ENCODE data around the gene DENND5A. TPM values are rescaled to one million over a fixed set of nuclear protein-coding genes. Genes with fewer than 3 reads are reported as not detected.

The DENND5A gene
- total and polyA plus RNA-seq, 10 of the 15 experiments (the other 5 are each of a cell fraction or from before 2014, with no cell fraction given): 15.6 to 157 (median 85.1) TPM

- H3K9me3 ChIP-seq (replicated peaks; ENCODE audit: control insufficient read depth, insufficient read depth, low read length): no peaks in the 10 kb centered on the region
- ChIA-PET POLR2A (no interaction called here), RAD21 (ENCODE audit: unreplicated experiment) (interaction anchor here (0.7 to 1.7 kb wide), 2 partner anchors 123 to 367 kb away, joined by 3 to 8 read pairs; no protein-coding TSS in a partner anchor), SMC1A (ENCODE audit: uncharacterized antibody, unreplicated experiment) (interaction anchor here (1.0 to 2.6 kb wide), 5 partner anchors 9 to 225 kb away, joined by 5 to 20 read pairs (median 6); no protein-coding TSS in a partner anchor), CTCF (interaction anchor here (0.6 to 15.8 kb wide), 11 partner anchors 9 to 367 kb away, joined by 3 to 323 read pairs (median 3); no protein-coding TSS in a partner anchor)
- no peak overlapping the region for H2AFZ ChIP-seq (ENCODE audit: control insufficient read depth, low read depth, low read length)
- FAIRE-seq (no peak), ATAC-seq (no peak), DNase-seq (ENCODE audit: low read depth, low spot score) (no peak)
- H3K9ac ChIP-seq (ENCODE audit: control insufficient read depth, insufficient read depth, low read length): no peak overlapping the region
- H3K4me1 ChIP-seq (ENCODE audit: control insufficient read depth, insufficient read depth, low read length): no peaks in the 10 kb centered on the region
- no TSS peak for BruUV-seq (replicated peaks)
- intact Hi-C loops (cut with micrococcal nuclease; ENCODE audit: unreplicated experiment): no loop called here
- peaks cover 5 to 13% of the 10 kb centered on the region in 2 experiments for H3K36me3 ChIP-seq (ENCODE audit: control insufficient read depth in 2 of 2, insufficient read depth in 2 of 2, low read length in 1 of 2)
- 77% methylated on average over 7 of the region's 7 CpGs for WGBS (ENCODE audit: insufficient coverage, insufficient replicate concordance, low lambda C conversion rate, missing lambda C conversion rate)
- H3K79me2 ChIP-seq (ENCODE audit: control insufficient read depth, insufficient read depth, low read length): no peaks in the 10 kb centered on the region
- H3K4me2 ChIP-seq (ENCODE audit: control insufficient read depth, insufficient read depth): no peak overlapping the region
- H4K20me1 ChIP-seq (ENCODE audit: control insufficient read depth, insufficient read depth): no peaks in the 10 kb centered on the region
- H3K27me3 ChIP-seq (replicated peaks in 1 of 2; ENCODE audit: control insufficient read depth in 2 of 2, insufficient read depth in 2 of 2, low read length in 1 of 2): no peaks in the 10 kb centered on the region
- in situ Hi-C loops (cut with MboI): loop anchor here (5.0 kb wide), 1 partner anchor 122 kb away; no protein-coding TSS in a partner anchor
- no peak overlapping the region for H3K27ac ChIP-seq (ENCODE audit: control insufficient read depth, insufficient read depth)
- no peak for TF ChIP-seq CEBPB (IDR thresholded peaks at IDR 0.05; ENCODE audit: borderline replicate concordance in 1 of 2, low read depth in 2 of 2, low read length in 2 of 2)
- no peak overlapping the region for H3K4me3 ChIP-seq
These were observed 125.4 kb downstream of the DENND5A start for GRCh38 chr11:9139628-9140357.

DNA sequence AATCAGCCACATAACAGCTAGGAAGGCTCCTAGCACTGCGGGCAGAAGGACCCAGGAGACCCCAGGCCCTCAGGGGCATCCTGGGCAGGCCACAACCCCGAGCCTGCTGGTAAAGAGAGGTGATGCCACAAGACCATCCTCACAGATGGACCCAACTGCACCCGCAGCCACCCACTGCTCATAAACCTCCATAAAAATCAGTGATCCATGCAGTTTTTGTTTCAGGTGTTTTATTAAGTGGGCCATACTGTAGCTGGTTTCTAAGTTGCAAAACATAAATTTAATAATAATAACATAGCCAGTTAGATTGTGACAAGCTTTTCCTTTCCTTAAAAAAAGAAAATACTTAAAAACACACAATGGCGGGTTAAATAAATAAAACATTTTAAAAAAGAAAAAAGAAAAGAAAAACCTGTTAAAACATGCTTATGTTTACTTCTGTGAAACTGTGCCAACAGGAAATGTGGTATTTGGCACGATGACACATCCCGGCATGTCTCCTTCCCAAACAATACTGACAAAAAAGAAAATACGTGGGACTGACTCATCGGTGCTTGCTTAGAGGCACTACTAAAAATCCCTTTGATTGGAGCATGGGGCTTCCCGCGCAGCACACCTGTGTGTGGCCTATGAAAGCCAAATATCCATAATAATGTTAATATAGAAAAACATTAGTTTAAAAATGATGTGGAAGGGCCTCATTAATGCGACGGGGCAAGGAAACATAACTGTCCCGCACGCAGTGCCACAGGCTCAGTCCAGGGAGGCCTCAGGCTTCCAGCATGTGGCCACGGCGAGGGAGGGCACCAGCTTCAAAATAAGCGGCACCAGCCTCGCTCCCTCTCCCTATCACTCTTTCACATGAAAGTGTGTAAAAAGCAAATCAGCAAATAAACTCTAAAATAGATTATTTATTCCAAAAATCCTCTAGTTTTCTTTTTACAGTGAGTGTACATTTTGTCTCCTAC, 126.3 kb downstream of the DENND5A start:
- Histone ChIP-seq H3K27me3 (replicated peaks in 1 of 2; ENCODE audit: control insufficient read depth in 2 of 2, insufficient read depth in 2 of 2, low read length in 1 of 2) (no peaks in the 10 kb centered on the region), H3K4me1 (ENCODE audit: control insufficient read depth, insufficient read depth, low read length) (no peaks in the 10 kb centered on the region), H3K79me2 (ENCODE audit: control insufficient read depth, insufficient read depth, low read length) (no peaks in the 10 kb centered on the region), H4K20me1 (ENCODE audit: control insufficient read depth, insufficient read depth) (no peaks in the 10 kb centered on the region), H3K4me3 (no peak overlapping the region), H3K9me3 (replicated peaks; ENCODE audit: control insufficient read depth, insufficient read depth, low read length) (no peaks in the 10 kb centered on the region), H3K4me2 (ENCODE audit: control insufficient read depth, insufficient read depth) (no peak overlapping the region), H3K36me3 (ENCODE audit: control insufficient read depth in 2 of 2, insufficient read depth in 2 of 2, low read length in 1 of 2) (peaks cover 5 to 13% of the 10 kb centered on the region in 2 experiments), H3K9ac (ENCODE audit: control insufficient read depth, insufficient read depth, low read length) (no peak overlapping the region), H3K27ac (ENCODE audit: control insufficient read depth, insufficient read depth) (no peak overlapping the region), H2AFZ (ENCODE audit: control insufficient read depth, low read depth, low read length) (no peak overlapping the region)
- no peak for FAIRE-seq
- intact Hi-C loops (cut with micrococcal nuclease; ENCODE audit: unreplicated experiment) (no loop called here), in situ Hi-C loops (cut with MboI) (loop anchor here (5.0 kb wide), 1 partner anchor 122 kb away; no protein-coding TSS in a partner anchor)
- no TSS peak for BruUV-seq (replicated peaks)
- 93% methylated on average over 18 of the region's 18 CpGs for WGBS (ENCODE audit: insufficient coverage, insufficient replicate concordance, low lambda C conversion rate, missing lambda C conversion rate)
- ChIA-PET CTCF (interaction anchor here (0.6 to 15.8 kb wide), 30 partner anchors 8 to 448 kb away, joined by 3 to 323 read pairs (median 7); partner anchors contain the start of genes AKIP1 and TMEM9B), RAD21 (ENCODE audit: unreplicated experiment) (interaction anchor here (0.7 to 2.6 kb wide), 13 partner anchors 10 to 368 kb away, joined by 3 to 106 read pairs (median 9); partner anchors contain the start of gene TMEM9B), SMC1A (ENCODE audit: uncharacterized antibody, unreplicated experiment) (interaction anchor here (0.6 to 2.9 kb wide), 12 partner anchors 13 to 299 kb away, joined by 3 to 95 read pairs (median 6); partner anchors contain the start of gene TMEM9B), POLR2A (no interaction called here)
- DNase-seq (ENCODE audit: low read depth, low spot score): no peak
- TF ChIP-seq, protein P1, sequence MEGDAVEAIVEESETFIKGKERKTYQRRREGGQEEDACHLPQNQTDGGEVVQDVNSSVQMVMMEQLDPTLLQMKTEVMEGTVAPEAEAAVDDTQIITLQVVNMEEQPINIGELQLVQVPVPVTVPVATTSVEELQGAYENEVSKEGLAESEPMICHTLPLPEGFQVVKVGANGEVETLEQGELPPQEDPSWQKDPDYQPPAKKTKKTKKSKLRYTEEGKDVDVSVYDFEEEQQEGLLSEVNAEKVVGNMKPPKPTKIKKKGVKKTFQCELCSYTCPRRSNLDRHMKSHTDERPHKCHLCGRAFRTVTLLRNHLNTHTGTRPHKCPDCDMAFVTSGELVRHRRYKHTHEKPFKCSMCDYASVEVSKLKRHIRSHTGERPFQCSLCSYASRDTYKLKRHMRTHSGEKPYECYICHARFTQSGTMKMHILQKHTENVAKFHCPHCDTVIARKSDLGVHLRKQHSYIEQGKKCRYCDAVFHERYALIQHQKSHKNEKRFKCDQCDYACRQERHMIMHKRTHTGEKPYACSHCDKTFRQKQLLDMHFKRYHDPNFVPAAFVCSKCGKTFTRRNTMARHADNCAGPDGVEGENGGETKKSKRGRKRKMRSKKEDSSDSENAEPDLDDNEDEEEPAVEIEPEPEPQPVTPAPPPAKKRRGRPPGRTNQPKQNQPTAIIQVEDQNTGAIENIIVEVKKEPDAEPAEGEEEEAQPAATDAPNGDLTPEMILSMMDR (IDR thresholded peaks at IDR 0.05 in 2 of 3, conservative IDR thresholded peaks at IDR 0.05 in 1 of 3; ENCODE audit: control insufficient read depth in 2 of 3, extremely low read depth in 1 of 3, insufficient read depth in 1 of 3, low read depth in 3 of 3, low read length in 3 of 3): no peak
- ATAC-seq: no peak
